B cell (primary cell): ENCODE measurements around the gene DHH. TPM values are rescaled to one million over a fixed set of nuclear protein-coding genes. Genes with fewer than 3 reads are reported as not detected.

Experiments
- ATAC-seq: fragments of 200-7000 bp; cut with Tn5 transposase; one replicate; pipeline ENCODE4 v1.10.0; 2021; ENCODE audit warnings: low read depth, mild to moderate bottlenecking, moderate number of reproducible peaks, moderate library complexity
- CTCF ChIA-PET: fragments of 350-600 bp; sonication (Branson Sonifier 250); formaldehyde crosslinking; loops from one replicate; lab custom pipeline; 2021; ENCODE audit warnings: antibody characterized with exemption, inconsistent platforms; lab: Charles Lee
- POLR2A ChIA-PET: fragments of 350-600 bp; sonication (Branson Sonifier 250); formaldehyde crosslinking; loops from one replicate; lab custom pipeline; 2021; ENCODE audit warnings: antibody characterized with exemption; lab: Charles Lee
- DNase-seq: peaks from one replicate; pipeline ENCODE4 v3.0.0; 2013
- H2AFZ ChIP-seq: 2 replicates; pipeline ENCODE4 v1.6.1; 2012; ENCODE audit warnings: mild to moderate bottlenecking, low read depth, low read length; ENCODE audit not compliant: insufficient read depth, poor library complexity, severe bottlenecking
- H3K27ac ChIP-seq, 2 donors: 1 replicate in 1 of 2; 2 replicates in 1 of 2; pipeline ENCODE4 v1.5.1; 2012 to 2013; ENCODE audit warnings: low read length in 2 of 2, mild to moderate bottlenecking in 2 of 2, moderate library complexity in 1 of 2
- H3K27me3 ChIP-seq, 4 experiments: fragments of 200-600 bp in 1 of 4; sonication (generic) in 1 of 4; replicated peaks in 1 of 4; 1 replicate in 2 of 4; 2 replicates in 2 of 4; pipeline versions ENCODE4 v1.6.1 to v1.7.0; 2013 to 2016; ENCODE audit warnings: low read length in 3 of 4, mild to moderate bottlenecking in 2 of 4, mixed read lengths in 1 of 4, moderate library complexity in 1 of 4; ENCODE audit not compliant: insufficient read depth in 4 of 4, control insufficient read depth in 3 of 4; ENCODE audit errors: control extremely low read depth in 1 of 4
- H3K36me3 ChIP-seq, 2 experiments: replicated peaks in 1 of 2; 1 replicate in 1 of 2; 2 replicates in 1 of 2; pipeline versions ENCODE4 v1.6.1 to v1.7.1; 2013; ENCODE audit warnings: low read length in 1 of 2; ENCODE audit not compliant: insufficient read depth in 2 of 2, control insufficient read depth in 1 of 2; ENCODE audit errors: control extremely low read depth in 1 of 2, extremely low read depth in 1 of 2
- H3K4me1 ChIP-seq, 2 donors: fragments of 200-600 bp in 1 of 2; sonication (generic) in 1 of 2; 1 replicate in 1 of 2; 2 replicates in 1 of 2; pipeline versions ENCODE4 v1.5.1 to v1.6.1; 2013 to 2017; ENCODE audit warnings: low read length in 2 of 2; ENCODE audit not compliant: control insufficient read depth in 2 of 2, insufficient read depth in 2 of 2
- H3K4me2 ChIP-seq: replicated peaks from 2 replicates; pipeline ENCODE3; 2012; ENCODE audit warnings: mild to moderate bottlenecking, low read depth, low read length; ENCODE audit not compliant: poor library complexity, severe bottlenecking
- H3K4me3 ChIP-seq, 5 experiments: fragments of 200-600 bp in 1 of 5; sonication (generic) in 1 of 5; 1 replicate in 3 of 5; 2 replicates in 2 of 5; pipeline versions ENCODE4 v1.5.1 to v1.7.0; 2011 to 2016; ENCODE audit warnings: low read length in 4 of 5, mild to moderate bottlenecking in 4 of 5, low read depth in 2 of 5, control low read depth in 1 of 5, moderate library complexity in 1 of 5; ENCODE audit not compliant: insufficient read depth in 1 of 5; ENCODE audit errors: control extremely low read depth in 1 of 5, extremely low read depth in 1 of 5
- H3K79me2 ChIP-seq: fragments of 200-600 bp; sonication (generic); one replicate; pipeline ENCODE4 v1.6.0; 2016; ENCODE audit warnings: low read length; ENCODE audit not compliant: control insufficient read depth, insufficient read depth
- H3K9ac ChIP-seq: fragments of 200-600 bp; sonication (generic); 2 replicates; pipeline ENCODE4 v1.6.1; 2017; ENCODE audit warnings: mild to moderate bottlenecking, low read length, moderate library complexity
- H3K9me3 ChIP-seq, 3 donors: one replicate each; pipeline versions ENCODE4 v1.6.1 to v1.7.1; 2013; ENCODE audit warnings: low read length in 2 of 3; ENCODE audit not compliant: control insufficient read depth in 2 of 3, insufficient read depth in 1 of 3; ENCODE audit errors: control extremely low read depth in 1 of 3
- H4K20me1 ChIP-seq: 2 replicates; pipeline ENCODE4 v1.6.0; 2012; ENCODE audit warnings: mild to moderate bottlenecking, low read length; ENCODE audit not compliant: insufficient read depth, control insufficient read depth, poor library complexity, severe bottlenecking
- H3K27ac Mint-ChIP-seq: one replicate; pipeline ENCODE4 v1.8.0; 2021; ENCODE audit warnings: mixed read lengths
- H3K27me3 Mint-ChIP-seq: one replicate; pipeline ENCODE4 v1.8.0; 2021; ENCODE audit warnings: mixed read lengths
- H3K4me1 Mint-ChIP-seq: one replicate; pipeline ENCODE4 v1.8.0; 2021; ENCODE audit warnings: mixed read lengths
- H3K4me3 Mint-ChIP-seq: one replicate; pipeline ENCODE4 v1.8.0; 2021; ENCODE audit warnings: mixed read lengths
- H3K9me3 Mint-ChIP-seq: one replicate; pipeline ENCODE4 v1.8.0; 2022; ENCODE audit warnings: mixed read lengths; ENCODE audit not compliant: insufficient read depth
- CTCF ChIP-seq: fragments of 200-600 bp; IDR thresholded peaks from one replicate; pipeline ENCODE4 v1.8.0; 2022; ENCODE audit warnings: antibody characterized with exemption, mild to moderate bottlenecking
- EZH2 ChIP-seq: IDR thresholded peaks from 2 replicates; pipeline ENCODE4 v1.6.1; 2012; ENCODE audit warnings: borderline replicate concordance, low read depth, mild to moderate bottlenecking, moderate library complexity, low read length; ENCODE audit not compliant: insufficient read depth, poor library complexity, severe bottlenecking
- WGBS: methylation state at CpG from one replicate; pipeline ENCODE4 v1.1.5; 2013; ENCODE audit warnings: missing lambda C conversion rate; ENCODE audit not compliant: insufficient coverage; 5-methylcytosine and 5-hydroxymethylcytosine counted together
- intact Hi-C: fragments of 100-400 bp; cut with micrococcal nuclease; formaldehyde crosslinking; loops from one replicate; pipeline ENCODE4 v1.10.0; 2022
- polyA plus RNA-seq: library from polyadenylated mRNA; depleted of rRNA; stranded (reverse); fragments of >200 nt; gene quantifications from 2 replicates; pipeline ENCODE4 v1.2.3, GENCODE V29; 2012
- total RNA-seq, 2 donors: library from RNA; stranded (reverse); fragments of 120-200 nt in 1 of 2; gene quantifications; 1 replicate in 1 of 2; 2 replicates in 1 of 2; pipeline versions ENCODE4 v1.2.3 to v1.2.4, GENCODE V29; 2013 to 2022

The DHH gene
- total and polyA plus RNA-seq, 2 donors (not counting 1 experiment from before 2014, with no cell fraction given): 0.07 to 0.81 TPM

- H3K27me3 ChIP-seq: no peaks in the 10 kb centered on the region
- Mint-ChIP-seq H3K27me3 (no peaks in the 10 kb centered on the region), H3K9me3 (no peaks in the 10 kb centered on the region), H3K4me3 (no peak overlapping the region), H3K4me1 (peaks cover 48% of the 10 kb centered on the region), H3K27ac (no peak overlapping the region)
- WGBS: 95% methylated on average over 10 of the region's 10 CpGs
- POLR2A ChIA-PET: no interaction called here
- no peak overlapping the region for H3K4me2 ChIP-seq
- peaks cover 44 to 47% of the 10 kb centered on the region in 2 donors for H3K4me1 ChIP-seq
- no peak overlapping the region for H3K9ac ChIP-seq
- no peak for TF ChIP-seq EZH2
- TF ChIP-seq CTCF: no peak
- intact Hi-C loops: no loop called here
- ATAC-seq (no peak), DNase-seq (no peak)
- peaks cover 99% of the 10 kb centered on the region for H3K79me2 ChIP-seq
- H3K9me3 ChIP-seq: no peaks in the 10 kb centered on the region
- no peak overlapping the region for H3K27ac ChIP-seq
- H2AFZ ChIP-seq: no peak overlapping the region
- H3K4me3 ChIP-seq: no peak overlapping the region
- CTCF ChIA-PET: interaction anchor here (0.8 to 2.2 kb wide), 6 partner anchors 10 to 200 kb away, joined by 3 to 16 read pairs (median 4); no protein-coding TSS in a partner anchor
- peaks cover 98% of the 10 kb centered on the region for H4K20me1 ChIP-seq
- peaks cover 0 to 57% of the 10 kb centered on the region in 2 experiments for H3K36me3 ChIP-seq
Observed at GRCh38 chr12:49054524-49054923, 40.1 kb downstream of the DHH start.

GRCh38 chr12:49054096-49054495 lies 40.5 kb downstream of the DHH start:
- WGBS: 92% methylated on average over 3 of the region's 5 CpGs
- Histone ChIP-seq H3K79me2 (peaks cover 99% of the 10 kb centered on the region), H4K20me1 (peaks cover 98% of the 10 kb centered on the region), H2AFZ (no peak overlapping the region), H3K4me2 (no peak overlapping the region), H3K9me3 (no peaks in the 10 kb centered on the region), H3K36me3 (peaks cover 0 to 61% of the 10 kb centered on the region in 2 experiments), H3K27me3 (no peaks in the 10 kb centered on the region), H3K9ac (no peak overlapping the region), H3K4me3 (no peak overlapping the region), H3K4me1 (peaks cover 41 to 42% of the 10 kb centered on the region in 2 donors), H3K27ac (no peak overlapping the region)
- Mint-ChIP-seq H3K27ac (no peak overlapping the region), H3K4me1 (peaks cover 46% of the 10 kb centered on the region), H3K27me3 (no peaks in the 10 kb centered on the region), H3K4me3 (no peak overlapping the region), H3K9me3 (no peaks in the 10 kb centered on the region)
- CTCF ChIA-PET: interaction anchor here (0.6 to 2.2 kb wide), 7 partner anchors 10 to 200 kb away, joined by 3 to 16 read pairs (median 4); no protein-coding TSS in a partner anchor
- intact Hi-C loops: no loop called here
- POLR2A ChIA-PET: no interaction called here
- DNase-seq: no peak
- ATAC-seq: no peak
- no peak for TF ChIP-seq CTCF
- TF ChIP-seq EZH2: no peak
